Stimulated activated CD4-positive, alpha-beta T cell treated with anti-CD3 and anti-CD28 coated beads, Interleukin-2, amount 100 ng/mL, for 48 hours (primary cell): ENCODE measurements around the gene CCDC138.
A peak's percentile ranks its signal among the peaks of the same experiment; 100 is the strongest.
"Not testable (repeated sequence)": the region's sequence is repeated elsewhere in the genome, so short reads cannot be mapped to it uniquely, and the experiment has no call there.

Experiments
- DNase-seq, 2 donors: peaks; one replicate each; pipeline ENCODE4 v3.0.0-alpha.2; 2020

The CCDC138 gene, protein sequence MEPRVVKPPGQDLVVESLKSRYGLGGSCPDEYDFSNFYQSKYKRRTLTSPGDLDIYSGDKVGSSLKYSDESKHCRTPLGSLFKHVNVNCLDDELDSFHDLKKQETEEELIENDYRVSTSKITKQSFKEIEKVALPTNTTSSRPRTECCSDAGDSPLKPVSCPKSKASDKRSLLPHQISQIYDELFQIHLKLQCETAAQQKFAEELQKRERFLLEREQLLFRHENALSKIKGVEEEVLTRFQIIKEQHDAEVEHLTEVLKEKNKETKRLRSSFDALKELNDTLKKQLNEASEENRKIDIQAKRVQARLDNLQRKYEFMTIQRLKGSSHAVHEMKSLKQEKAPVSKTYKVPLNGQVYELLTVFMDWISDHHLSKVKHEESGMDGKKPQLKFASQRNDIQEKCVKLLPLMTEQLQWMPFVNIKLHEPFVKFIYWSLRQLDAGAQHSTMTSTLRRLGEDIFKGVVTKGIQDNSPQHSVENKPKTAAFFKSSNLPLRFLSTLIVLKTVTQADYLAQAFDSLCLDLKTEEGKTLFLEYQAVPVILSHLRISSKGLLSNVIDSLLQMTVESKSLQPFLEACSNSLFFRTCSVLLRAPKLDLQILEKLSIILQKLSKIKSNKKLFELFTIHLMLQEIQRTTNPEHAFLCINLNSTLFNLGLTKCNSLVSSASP

GRCh38 chr2:108786354-108787215 is at the start of gene CCDC138:
Gene CCDC138 (plus strand): TSS chr2:108786771. CDS start chr2:108786823, 52 bp downstream.
- DNase-seq = peak; percentile 90

DNA sequence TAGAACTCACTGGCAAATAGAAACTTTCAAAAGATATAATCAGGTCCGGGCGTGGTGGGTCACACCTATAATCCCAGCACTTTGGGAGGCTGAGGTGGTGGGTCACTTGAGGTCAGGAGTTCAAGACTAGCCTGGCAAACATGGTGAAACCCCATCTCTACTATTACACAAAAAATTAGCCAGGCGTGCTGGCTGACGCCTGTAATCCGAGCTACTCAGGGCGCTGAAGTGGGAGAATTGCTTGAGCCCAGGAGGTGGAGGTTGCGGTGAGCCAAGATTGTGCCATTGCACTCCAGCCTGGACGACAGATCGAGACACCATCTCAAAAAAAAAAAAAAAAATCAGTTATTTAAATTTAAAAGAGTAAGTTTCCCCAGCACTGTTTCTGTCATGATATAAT is 28.6 kb upstream of the CCDC138 start:
- not testable (repeated sequence) for DNase-seq

GRCh38 chr2:108762618-108763017 is 24.0 kb upstream of the CCDC138 start:
- DNase-seq = not testable (repeated sequence)

DNA sequence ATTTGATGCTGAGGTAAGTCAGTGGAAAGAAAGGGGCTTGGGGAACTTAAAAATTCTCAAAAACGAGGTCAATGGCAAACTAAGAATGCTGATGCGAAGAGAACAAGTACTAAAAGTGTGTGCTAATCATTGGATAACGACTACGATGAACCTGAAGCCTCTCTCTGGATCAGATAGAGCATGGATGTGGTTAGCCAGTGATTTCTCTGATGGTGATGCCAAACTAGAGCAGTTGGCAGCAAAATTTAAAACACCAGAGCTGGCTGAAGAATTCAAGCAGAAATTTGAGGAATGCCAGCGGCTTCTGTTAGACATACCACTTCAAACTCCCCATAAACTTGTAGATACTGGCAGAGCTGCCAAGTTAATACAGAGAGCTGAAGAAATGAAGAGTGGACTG is 19.9 kb upstream of the CCDC138 start:
- DNase-seq = not testable (repeated sequence)

DNA sequence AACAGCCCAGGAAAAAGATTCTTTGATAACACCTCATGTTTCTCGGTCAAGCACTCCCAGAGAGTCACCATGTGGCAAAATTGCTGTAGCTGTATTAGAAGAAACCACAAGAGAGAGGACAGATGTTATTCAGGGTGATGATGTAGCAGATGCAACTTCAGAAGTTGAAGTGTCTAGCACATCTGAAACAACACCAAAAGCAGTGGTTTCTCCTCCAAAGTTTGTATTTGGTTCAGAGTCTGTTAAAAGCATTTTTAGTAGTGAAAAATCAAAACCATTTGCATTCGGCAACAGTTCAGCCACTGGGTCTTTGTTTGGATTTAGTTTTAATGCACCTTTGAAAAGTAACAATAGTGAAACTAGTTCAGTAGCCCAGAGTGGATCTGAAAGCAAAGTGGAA is 18.7 kb upstream of the CCDC138 start:
- DNase-seq = not testable (repeated sequence)

- DNase-seq = no peak
Observed at GRCh38 chr2:108776475-108776874, 10.1 kb upstream of the CCDC138 start.

DNA sequence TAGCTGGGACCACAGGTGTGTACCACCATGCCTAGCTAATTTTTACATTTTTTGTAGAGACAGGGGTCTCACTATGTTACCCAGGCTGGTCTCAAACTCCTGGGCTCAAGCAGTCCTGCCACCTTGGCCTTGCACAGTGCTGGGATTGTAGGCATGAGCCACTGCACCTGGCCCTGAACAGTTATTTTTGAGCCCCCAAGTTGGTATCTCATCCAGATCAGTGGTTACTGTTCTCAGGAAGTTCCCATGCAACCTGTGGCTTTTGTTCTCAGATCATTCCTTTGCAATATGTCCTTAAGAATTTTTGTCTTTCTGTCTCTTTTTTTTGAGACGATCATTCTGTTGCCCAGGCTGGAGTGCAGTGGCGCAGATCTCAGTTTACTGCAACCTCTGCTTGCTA is 7.7 kb upstream of the CCDC138 start:
- DNase-seq = no peak

GRCh38 chr2:108786008-108786353 is 590 bp upstream of the CCDC138 start:
- no peak for DNase-seq

GRCh38 chr2:108787216-108787541 is 608 bp downstream of the CCDC138 start:
- no peak for DNase-seq

DNA sequence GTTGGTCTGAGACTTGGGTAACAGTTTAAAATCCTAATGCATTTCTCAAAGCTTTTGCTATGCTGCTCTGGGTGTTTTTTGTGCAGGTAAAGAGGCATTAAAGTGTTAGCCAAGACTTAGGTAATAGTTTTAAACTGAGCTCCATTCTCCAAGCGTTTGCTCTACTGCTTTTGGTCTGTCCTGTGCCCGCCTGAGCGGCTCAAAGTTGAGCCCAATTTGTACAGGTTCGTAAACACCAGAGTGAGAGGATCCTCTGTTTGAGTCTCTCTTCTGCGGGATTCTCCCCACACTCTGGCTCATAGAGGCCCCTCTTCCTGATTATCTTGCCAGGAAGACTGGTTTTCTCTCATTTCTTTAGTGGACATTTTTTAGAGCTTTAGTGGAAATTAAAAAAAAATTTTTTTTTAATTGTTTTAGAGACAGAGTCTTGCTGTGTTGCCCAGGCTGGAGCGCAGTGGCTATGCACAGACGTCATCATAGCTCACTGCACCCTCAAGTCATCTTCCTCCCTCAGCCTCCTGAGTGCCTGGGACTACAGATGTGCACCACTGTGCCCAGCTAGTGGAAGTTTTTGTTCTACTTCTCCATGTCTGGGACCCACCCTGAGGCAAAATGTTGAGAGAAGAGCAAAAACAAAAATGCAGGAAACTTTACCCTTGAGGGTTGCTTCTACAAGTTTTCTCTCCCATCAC is 16.6 kb downstream of the CCDC138 start:
- DNase-seq = no peak

DNA sequence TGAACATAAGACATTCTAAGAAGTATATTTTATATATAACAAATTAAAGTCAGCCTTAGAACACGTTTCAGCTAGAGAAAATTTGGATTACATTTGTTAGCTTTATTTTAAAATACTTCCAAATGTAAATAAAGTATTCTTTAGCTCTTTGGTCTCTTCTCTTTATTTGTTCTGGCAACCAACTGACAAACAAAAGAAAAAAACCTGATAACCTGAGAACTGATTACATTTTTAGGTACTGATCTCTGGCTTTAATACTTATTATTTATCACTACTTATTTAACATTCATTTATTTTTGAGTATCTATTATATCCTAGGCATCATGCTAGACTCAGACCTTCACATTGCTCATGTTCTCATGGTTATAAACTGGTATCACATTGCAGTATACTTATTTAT is 18.5 kb downstream of the CCDC138 start:
- DNase-seq = no peak

DNA sequence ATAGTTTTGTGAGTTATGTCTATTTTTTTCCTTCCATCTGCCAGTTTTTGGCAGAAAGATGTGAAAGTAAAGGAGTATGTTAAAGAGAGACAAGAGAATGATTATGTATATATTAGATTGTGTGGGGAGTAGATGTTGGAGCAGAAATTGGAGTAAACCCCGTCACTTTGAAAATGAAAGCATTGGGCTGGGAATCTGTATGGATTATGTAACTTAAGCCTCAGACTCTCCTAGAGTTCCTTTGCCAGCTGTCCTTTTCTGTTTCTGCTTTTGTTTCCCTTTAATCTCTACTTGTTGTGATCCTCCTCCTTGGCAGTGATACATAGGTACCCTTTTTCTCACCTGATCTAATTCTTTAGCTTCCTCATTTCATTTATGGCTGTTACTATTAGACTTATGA is 19.2 kb downstream of the CCDC138 start:
- no peak for DNase-seq

DNA sequence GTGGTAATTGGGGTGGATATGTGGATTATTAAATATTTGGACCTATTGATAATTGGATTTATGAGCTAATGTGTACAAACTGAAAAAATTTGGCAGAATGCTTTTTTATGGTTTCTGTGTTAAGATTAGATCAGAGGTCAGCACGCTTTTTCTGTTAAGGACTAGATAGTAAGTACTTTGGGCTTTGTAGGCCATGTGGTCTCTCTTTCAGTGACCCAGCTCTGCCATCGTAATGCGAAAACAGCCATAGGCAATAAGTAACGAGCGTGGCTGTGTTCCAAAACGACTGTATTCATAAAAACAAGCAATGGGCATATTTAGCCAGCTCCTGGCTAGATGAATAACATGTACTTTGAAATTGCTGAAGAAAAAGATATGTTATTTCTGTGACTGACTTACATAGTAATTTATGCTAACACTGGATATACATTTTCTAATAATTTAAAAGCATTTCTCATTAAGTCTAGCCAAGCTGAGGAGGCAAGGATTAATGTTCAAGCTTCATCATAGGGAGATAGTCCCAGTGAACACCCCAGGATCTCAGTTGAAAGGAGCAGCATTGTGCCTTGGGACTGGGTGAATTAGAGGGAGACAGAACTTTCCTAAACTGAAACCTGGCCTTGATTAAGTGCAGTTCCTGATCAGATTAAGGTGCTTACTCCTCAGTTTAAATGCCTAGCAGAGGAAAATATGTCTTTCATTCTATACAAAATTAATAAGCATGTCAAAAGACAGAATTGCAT is 20.0 kb downstream of the CCDC138 start:
- no peak for DNase-seq

DNA sequence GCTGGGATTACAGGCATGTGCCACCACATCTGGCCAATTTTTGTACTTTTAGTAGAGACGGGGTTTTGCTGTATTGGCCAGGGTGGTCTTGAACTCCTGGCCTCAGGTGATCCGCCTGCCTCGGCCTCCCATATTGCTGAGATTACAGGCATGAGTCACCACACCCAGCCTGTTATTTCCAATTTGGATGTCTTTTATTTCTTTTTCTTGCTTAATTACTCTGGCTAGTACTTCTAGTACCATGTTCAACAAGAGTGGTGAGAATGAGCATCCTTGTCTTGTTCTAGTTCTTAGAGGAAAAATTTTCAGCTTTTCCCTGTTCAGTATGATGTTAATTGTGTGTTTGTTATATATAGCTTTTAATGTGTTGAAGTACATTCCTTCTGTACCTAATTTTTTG is 23.4 kb downstream of the CCDC138 start:
- DNase-seq = no peak

DNA sequence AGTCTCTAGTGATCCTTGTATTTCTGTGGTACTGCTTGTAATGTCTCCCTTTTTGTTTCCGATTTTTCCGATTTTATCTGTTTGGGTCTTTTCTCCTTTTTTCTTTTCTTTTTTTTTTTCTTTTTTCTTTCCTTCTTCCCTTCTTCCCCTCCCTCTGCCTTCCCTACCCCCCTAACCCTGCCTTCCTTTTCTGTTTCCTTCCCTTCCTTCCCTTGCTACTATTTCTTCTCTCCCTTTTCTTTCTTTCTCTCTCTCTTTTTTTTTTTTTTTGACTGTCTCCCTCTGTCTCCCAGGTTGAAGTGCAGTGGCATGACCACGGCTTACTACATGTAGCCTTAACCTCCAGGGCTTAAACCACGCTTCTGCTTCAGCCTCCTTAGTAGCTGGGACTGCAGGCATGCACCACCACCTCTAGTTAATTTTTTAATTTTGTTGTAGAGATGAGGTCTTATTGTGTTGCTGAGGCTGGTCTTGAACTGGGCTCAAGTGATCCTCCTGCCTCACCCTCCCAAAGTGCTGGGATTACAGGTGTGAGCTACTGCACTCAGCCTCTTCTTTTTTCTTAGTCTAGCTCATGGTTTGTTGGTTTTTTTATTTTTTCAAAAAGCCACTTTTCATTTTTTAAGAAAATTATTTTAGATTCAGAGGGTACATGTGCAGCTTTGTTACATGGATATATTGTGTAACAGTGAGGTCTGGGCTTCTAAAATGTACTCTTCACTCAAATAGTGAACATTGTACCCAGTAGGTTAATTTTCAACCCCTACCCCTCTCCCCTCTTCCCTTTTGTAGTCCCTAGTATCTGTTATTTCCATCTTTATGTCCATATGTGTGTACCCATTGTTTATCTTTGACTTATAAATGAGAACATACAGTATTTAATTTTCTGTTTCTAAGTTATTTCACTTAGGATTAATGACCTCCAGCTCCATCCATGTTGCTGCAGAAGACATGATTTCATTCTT is 24.7 kb downstream of the CCDC138 start:
- no peak for DNase-seq

- DNase-seq = no peak
Observed at GRCh38 chr2:108813732-108814131, 27.2 kb downstream of the CCDC138 start.

GRCh38 chr2:108820482-108820881 is 33.9 kb downstream of the CCDC138 start:
- DNase-seq = no peak

GRCh38 chr2:108823286-108823685 is 36.7 kb downstream of the CCDC138 start:
- no peak for DNase-seq

- no peak for DNase-seq
Observed at GRCh38 chr2:108824316-108825070, 37.9 kb downstream of the CCDC138 start.

- DNase-seq = no peak
Observed at GRCh38 chr2:108825254-108825653, 38.7 kb downstream of the CCDC138 start.
